SH-SY5Y (cell line): ENCODE measurements around the gene CALR.

Source experiments
- GATA2 ChIP-seq: IDR thresholded peaks from 2 replicates; pipeline ENCODE4 v1.6.1; 2011; ENCODE audit warnings: mild to moderate bottlenecking, low read depth, low read length
- GATA3 ChIP-seq: IDR thresholded peaks from 2 replicates; pipeline ENCODE4 v1.6.1; 2011; ENCODE audit warnings: low read depth, mild to moderate bottlenecking, low read length, moderate library complexity

DNA sequence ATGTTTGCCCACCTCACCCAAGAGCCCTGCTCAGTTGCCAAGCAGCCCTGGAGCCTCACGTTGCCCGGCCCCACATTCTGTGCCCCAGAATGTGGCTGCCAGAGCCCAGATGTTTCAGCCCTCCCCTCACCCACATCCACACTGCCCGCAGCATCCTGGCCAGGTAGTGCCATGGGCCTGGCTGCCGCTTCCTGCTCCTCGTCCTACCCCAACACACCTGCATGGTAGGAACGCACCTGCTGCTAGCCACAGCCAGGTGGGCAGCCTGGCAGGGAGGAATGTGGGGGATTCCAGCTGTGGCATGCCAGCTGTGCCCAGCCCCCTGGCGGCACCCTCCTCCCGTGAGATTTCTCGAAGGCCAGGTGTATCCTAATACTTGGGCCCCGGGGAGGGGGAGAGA lies 49.4 kb downstream of the CALR start:
- TF ChIP-seq GATA2 (no peak), GATA3 (no peak)
